GM20000 (cell line): Measurements from ENCODE around the gene INSYN1.
"Not testable (repeated sequence)": the region's sequence is repeated elsewhere in the genome, so short reads cannot be mapped to it uniquely, and the experiment has no call there.

Source experiments
- DNase-seq: peaks from one replicate; pipeline ENCODE4 v3.0.0; 2012; ENCODE audit warnings: low spot score
- CTCF ChIP-seq: IDR thresholded peaks from 2 replicates; pipeline ENCODE4 v1.5.1; 2012; ENCODE audit warnings: mild to moderate bottlenecking, control low read depth; ENCODE audit errors: extremely low read depth, missing control alignments

INSYN1 gene

DNA sequence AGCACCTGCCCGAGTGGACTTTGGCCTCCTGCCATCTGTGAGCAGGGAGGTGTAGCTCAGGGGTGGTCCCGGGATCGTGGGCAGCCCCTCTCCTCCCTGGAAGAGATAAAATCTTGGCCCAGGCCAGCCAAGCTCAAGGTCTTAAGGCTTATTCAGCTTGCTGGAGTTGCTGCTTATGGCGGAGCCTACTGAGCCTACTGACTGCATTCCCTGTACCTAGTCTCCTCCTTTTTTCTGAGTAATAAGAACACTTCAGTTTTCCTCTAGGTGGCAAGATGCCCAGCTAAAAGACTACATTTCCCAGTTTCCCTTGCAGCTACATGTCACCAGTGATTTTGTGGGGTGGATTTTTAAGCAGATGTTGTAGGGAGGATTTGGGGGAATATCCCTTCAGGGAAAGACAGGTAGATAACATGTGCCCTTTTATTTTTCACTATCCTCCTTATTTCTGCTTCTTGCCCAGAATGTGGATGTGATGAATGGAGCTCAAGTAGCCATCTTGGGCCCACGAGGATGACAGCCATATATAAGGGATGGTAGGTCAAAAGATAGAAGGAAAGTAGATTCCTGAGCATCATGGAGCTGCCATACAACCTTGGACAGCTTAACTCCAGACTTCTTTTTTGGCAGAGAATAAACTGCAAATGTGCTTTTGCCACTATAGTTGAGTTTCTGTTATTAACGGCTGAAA lies 41.4 kb upstream of the INSYN1 start:
- no peak for DNase-seq
- no peak for TF ChIP-seq CTCF

GRCh38 chr15:73792899-73793541 lies 39.9 kb upstream of the INSYN1 start:
- DNase-seq, result not testable (repeated sequence)

DNA sequence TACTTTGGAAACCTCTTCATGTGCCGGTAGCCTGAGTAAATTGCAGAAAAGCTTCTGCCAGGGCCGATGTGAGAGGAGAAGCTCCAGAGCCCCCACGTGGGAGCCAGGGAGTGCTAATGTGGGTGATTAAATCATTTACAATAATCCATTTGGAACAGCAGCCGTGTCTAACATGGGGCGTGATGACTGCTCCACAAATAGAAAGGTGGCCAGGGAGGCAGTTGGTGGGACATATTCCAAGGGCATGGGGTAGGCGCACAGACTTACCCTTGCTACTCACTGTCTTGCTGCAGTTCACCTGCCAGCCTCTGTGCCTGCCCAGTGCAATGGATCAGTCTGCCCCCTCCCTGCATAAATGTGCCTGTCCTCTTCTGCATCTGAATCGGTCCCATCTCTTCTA lies 39.3 kb upstream of the INSYN1 start:
- TF ChIP-seq CTCF, result no peak
- DNase-seq, result no peak

GRCh38 chr15:73789521-73790240 lies 36.5 kb upstream of the INSYN1 start:
- no peak for DNase-seq
- TF ChIP-seq CTCF, result no peak

DNA sequence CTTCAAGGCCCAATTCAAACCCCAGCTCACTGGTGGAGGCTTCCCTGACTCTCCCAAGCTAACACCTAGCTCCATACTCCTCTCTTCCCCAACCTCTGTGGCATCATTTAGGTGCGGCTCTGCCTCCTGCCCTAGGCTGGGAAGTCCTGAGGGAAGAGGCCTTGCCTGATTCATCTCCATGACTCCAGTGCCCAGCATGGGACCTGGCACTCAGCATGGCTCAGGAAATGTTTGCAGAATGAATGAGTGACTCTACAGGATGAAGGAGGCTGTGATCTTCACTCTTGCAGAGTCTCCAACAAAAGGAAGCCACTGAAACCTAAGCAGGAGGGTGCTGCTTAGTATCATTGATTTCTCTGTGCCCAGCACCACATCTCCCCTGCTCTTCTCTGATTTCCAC lies 34.5 kb upstream of the INSYN1 start:
- no peak for DNase-seq
- TF ChIP-seq CTCF, result no peak

DNA sequence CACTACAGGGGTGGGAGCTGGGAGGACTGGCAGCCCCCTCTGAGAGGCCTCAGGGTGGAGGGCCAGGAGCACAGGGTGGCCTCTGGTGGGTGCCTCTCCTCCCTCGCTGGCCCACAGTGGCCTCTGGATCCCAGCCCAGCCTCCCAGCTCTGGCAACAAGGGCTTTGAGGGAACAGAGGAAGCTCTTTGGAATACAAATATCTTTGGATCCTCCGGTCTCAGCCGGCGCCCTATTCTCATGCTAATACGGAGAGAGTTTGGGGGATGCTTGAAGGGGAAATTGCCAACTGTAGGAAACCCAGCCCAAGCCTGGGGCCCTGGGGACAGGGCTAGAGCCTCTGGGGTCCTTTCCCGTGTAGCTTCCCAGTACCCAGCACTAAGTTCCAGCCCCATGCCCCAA lies 33.4 kb upstream of the INSYN1 start:
- TF ChIP-seq CTCF, result no peak
- DNase-seq, result no peak

GRCh38 chr15:73785256-73786014 lies 32.3 kb upstream of the INSYN1 start:
- not testable (repeated sequence) for DNase-seq

DNA sequence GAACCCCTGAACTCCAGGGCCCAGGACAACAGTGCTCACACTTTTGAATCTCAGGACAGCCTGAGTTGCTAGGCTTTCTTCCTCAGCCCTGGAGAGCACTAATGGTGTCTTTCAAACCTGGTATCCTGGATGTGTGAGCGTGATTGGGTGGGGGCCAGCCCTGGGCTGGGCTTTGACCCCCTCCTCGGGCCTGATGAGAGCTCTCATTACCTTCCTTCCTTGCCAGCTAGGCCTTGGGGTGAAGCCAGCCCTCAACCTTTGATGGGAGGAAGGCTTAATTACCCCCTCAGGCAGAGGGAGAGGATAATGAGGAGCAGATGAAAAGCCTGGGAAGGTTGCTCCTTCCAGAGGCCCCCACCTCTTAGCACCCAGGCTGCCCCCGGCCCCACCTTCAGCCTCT lies 31.1 kb upstream of the INSYN1 start:
- TF ChIP-seq CTCF, result no peak
- no peak for DNase-seq
